ENCODE data around the gene KIRREL2.

The KIRREL2 gene

DNA sequence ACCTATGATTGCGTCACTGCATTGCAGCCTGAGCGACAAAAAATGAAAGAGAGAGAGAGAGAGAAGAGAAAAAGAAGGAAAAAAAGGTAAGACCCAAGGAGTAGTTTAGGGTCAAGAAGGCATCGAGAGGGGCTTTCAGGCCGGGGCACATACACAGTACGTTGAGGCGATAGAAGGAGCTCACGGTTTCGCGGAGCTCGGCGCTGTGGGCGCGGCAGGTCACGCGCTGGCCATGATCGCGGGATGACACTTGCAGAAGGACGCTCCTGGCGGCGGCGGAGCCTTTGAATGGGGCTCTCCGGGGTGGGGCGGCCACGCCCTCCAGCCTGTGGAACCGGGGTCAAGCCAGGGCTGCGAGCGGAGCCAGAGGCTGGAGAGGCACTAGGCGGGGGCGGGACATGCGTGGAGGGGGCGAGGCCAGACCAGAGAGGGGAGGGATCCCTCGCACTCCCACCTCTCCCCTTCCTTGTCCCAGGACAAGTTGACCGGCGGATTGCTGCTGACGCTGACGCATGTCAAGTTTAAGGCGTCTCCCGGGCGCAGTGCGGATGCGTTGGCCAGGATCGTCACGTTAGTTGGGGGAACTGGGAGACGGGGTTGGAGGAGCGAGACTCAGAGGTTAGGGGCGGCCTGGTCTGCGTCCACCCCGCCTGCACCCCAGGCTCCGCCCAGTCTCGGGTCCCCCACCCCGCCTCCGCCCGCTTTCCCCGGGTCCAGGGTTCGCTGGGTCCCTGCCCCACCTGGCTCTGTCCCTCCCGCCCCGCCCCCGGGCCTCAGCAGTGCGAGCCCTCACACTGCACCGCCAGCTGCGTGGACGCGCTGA is 11.3 kb upstream of the KIRREL2 start:
- DNase-seq, result no peak

DNA sequence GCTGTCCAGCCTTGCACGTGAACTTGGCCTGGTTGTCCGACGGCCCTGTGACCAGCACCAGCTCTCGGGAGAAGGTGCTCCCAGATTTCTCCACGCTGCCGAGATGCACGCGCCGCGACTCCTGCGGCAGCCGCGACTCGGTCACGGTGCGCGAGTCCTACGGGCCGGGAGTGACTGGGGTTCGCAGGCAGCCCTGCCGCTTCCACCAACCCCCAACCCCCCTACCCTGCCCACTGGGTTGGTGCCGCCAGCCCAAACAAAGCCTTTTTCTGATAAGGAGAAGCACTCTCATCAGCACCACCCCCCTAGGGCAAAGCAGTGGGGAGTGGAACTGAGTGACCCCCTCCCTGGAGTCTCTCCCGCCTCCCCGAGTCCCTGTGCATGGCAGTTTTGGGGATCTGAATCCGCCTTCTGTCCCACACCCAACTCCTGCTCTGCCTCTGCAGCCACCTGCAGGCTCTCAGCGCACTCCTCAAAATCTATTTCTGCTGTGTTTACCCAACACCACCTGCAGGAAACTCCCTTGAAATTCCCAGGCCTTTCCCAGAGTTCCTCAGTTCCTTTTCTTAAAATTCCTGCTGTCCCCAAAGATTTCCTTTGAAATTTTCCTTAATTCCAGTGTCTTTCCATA is 10.6 kb upstream of the KIRREL2 start:
- DNase-seq, result no peak

DNA sequence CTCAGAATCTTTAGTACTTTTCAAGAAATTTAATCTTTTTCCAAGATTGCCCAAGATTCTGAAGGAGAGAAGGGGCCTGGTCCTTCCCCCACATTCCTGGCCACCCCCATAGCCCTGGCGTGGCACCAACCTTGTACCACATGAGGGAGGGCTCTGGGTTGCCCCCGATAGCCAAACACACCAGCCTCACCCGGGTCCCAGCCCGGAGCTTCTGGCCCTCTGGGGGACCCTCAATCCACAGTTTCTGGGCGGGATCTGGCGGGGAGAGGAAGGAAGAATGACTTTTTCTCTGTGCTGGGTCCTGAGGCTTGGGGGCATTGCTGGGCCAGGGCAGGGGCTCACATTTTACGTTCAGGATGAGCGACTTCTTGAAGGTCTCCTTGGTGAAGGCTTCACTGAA is 8.8 kb upstream of the KIRREL2 start:
- DNase-seq, result no peak

DNA sequence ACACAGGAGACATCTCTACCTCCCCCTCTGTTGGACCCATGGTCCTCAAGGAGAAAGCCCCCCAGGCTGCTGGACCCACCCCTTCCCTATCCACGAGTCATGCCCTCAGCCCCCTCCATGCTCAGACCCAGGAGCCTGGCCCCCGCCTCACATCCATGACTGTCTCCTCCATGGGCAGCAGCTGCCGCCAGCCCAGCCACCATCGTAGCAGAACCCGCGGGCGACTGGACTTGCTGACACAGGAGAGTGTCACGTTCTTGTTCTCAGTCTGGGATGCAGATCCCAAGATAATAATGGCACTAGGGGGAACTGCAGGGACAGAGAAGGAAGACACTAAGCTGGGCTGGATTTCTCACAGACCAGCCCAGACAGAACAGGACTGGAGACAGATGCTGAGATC is 8.2 kb upstream of the KIRREL2 start:
- DNase-seq, result no peak

DNA sequence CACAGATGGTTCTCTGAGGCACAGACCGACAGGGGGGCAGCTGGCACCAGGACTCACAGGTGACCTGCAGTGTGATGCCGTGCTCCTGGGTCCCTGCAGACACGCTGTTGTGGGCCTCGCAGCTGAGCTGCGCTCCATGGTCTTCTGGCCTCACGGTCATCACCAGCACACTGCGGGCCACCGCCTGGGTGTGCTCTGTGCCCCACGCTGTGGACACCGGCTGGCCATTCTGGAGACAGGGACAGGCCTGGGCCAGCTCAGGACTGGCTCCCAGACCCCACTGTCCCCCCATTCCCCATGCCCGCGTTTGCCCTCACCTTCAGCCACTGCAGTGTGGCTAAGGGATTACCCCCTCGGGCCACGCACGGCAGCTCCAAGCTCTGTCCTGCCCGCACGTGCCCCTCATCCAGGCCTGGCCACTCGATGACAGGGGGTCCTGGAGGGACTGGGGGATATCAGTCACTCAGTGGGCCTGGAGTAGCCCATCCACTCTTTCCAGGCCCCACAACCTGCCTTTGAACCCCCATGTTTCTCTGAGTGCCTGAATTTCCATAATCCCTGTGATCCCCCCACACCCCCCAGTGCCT is 7.7 kb upstream of the KIRREL2 start:
- DNase-seq, result no peak

DNA sequence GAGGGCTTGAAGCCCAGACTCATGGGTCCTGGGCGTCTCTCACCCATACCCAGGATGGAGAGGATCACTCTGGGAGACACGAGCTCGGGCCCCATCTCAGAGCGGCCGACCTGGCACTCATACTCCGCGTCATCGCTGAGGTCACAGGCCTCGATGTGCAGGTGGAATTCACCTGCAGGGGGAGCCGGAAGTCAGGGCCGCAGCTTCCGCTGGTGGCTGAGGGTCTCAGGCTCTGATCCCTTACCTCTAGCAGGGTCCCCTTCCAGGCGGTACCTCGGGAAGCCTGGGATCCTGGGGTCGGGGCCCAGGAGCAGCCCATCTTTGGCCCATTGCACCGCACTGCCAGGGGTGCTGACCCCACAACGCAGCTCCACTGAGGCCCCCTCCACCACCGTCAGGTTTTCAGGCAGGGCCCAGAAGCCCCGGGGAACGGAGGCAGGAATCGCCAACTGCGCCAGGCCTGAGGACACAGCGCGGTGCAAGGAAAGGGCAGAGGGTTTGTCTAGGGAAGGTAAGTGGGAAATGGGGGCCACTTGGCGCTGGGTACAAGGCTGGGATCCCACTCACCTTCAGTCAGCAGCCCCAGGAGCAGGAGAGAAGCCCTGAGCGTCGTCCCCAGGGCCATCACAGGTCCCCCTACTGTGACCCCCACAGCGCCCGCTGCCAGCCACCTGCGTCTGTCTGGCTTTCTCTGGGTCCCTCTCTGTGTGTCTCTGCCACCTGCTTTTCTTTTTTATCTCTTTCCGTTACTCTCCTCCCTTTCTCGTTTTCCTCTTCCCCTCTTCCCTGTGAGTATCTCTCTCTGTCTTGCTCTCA is 5.3 kb upstream of the KIRREL2 start:
- DNase-seq, result no peak

DNA sequence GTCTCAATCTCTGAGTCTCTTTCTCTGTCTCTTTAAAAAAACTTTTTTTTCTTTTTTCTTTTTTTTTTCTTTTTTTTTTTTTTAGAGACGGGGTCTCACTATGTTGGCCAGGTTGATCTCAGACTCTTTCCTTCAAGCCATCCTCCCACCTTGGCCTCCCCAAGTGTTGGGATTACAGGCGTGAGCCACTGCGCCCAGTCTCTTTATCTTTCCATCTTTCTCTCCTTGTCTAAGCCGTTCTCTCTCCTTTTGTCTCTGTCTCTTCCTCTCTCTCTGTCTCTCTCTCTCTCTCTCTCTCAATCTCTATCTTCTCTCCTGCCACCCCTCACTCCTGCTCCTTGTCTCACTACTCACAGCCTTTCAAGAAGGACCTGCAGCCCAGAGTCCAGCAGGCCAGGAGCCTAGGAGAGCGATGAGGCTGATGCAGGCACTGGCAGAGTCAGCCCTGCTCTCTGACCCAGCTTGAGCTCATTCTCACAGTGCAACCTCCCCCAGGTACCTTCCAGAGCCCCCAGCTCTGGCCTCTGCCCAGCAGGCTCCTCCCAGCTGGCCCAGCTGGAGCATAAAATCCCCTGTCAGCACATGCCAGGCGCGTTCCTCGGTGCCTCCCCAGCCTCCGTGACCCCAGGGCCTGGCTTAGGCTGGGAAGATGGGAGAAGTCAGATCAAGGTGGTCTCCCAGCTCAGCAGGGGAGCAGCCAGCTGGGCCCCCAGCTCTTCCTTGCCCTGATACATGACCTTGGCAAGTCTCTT is 4.5 kb upstream of the KIRREL2 start, which contains the start of gene NPHS1:
TSS of gene NPHS1 (minus strand) at position 476 of the 752 bp plus-strand sequence. CDS start 667 bp downstream, outside the sequence.
- DNase-seq, result no peak

DNA sequence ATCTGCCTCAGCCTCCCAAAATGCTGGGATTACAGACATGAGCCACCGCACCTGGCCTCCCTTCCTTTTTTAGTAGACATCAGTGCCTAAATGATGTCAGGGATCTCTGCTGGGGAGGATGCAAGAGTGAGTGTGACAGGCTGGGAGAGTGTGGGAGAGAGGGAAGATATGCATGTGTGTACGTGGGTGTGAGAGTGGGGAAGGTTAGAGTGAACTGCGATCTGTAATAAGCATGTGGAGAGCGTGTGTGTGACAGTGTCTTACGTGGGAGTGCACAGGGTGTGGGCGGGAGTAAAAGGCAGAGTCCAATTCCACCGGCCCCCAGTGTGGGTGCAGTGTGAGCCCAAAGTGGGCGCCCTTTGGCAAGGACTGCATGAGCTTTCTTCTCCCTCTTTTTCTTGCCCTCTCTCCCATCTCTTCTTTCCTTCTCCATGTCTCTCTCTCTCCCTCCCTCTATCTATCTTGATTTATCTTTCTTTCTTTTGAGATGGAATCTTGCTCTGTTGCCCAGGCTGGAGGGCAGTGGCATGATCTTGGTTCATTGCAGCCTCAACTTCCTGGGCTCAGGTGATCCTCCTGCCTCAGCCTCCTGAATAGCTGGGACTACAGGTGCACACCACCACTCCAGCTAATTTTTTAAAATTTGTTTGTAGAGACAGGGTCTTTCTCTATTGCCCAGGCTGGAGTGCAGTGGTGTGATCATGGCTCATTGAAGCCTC is 3.5 kb upstream of the KIRREL2 start:
- DNase-seq, result peak in 1 of 2 experiments; percentile 25

DNA sequence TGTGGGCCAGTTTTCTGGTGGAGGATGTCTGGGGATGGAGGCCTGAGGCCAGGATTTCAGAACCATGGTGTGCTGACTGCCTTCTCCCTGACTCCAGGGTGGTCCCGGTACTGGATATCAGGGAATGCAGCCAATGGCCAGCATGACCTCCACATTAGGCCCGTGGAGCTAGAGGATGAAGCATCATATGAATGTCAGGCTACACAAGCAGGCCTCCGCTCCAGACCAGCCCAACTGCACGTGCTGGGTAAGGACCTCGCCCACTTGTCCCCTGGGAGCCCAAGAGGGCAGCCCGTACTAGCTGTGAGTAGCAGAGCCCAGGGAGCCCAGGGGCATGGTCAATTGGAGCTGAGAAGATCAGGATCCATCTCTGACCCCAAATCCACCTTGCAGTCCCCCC is 1.6 kb downstream of the KIRREL2 start:
- DNase-seq, result no peak

DNA sequence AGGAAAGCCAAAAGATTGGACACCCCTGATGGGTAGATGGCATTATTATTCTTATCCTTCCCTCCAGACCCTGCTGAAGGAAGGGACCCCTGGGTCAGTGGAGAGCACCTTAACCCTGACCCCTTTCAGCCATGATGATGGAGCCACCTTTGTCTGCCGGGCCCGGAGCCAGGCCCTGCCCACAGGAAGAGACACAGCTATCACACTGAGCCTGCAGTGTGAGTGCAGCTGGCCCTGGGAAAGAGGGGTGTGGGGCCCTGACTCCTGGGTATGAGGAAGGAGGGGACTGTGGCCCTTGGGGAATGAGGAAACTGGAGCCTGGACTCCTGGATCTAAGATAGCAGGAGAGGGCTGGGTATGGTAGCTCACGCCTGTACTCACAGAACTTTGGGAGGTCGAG is 2.7 kb downstream of the KIRREL2 start:
- no peak for DNase-seq

DNA sequence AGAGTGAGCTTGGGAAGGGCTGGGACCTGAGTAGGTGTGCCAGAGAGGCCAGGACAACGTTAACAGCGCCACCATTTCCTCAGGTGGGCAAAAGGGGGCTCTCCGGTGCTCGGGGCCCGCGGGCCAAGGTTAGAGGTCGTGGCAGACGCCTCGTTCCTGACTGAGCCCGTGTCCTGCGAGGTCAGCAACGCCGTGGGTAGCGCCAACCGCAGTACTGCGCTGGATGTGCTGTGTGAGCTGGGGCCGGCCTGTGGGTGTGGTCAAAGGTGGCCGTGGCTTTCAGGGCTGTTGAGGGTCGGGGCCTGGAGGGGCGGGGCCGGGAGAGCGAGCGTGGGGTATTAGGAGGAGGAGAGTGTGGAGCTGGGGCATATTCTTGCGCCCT is 3.7 kb downstream of the KIRREL2 start:
- DNase-seq, result no peak

DNA sequence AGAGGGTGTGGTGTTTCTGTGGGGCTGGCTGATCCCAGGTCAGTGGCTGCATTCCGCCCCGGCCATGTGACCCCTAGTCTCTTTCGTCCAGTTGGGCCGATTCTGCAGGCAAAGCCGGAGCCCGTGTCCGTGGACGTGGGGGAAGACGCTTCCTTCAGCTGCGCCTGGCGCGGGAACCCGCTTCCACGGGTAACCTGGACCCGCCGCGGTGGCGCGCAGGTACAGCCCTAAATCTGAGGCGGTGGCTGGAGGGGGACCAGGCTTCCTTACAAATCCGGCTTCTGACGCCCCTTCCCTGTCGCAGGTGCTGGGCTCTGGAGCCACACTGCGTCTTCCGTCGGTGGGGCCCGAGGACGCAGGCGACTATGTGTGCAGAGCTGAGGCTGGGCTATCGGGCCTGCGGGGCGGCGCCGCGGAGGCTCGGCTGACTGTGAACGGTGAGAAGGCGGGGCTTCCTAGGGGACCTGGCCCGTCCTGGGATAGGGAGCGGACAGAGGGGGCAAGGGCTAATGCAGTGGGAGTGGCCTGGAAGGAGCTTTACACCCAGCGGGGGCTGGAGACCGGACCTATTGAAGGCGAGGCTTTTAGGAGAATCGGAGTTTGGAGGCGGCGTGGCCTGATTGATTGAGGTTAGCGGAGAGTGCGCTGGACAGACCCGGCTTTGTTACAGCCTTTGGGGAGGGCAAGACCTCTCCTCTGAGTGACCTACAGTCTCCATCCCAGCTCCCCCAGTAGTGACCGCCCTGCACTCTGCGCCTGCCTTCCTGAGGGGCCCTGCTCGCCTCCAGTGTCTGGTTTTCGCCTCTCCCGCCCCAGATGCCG is 4.3 kb downstream of the KIRREL2 start:
- DNase-seq, result no peak

DNA sequence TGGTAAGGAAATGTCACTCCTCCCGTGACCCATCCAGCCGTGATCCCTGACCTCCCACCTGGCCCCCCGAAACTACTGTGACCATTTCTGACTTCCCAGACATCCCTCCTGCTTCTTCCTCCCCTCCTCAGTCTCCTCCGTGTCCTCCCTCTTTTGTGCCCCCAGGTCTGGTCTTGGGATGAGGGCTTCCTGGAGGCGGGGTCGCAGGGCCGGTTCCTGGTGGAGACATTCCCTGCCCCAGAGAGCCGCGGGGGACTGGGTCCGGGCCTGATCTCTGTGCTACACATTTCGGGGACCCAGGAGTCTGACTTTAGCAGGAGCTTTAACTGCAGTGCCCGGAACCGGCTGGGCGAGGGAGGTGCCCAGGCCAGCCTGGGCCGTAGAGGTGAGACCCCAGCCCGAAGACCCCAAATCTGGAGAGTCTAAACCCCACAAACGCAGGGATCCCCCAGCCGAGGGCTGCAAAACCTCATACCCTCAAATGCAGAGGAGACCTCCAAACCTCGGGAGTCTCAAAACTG is 5.0 kb downstream of the KIRREL2 start:
- no peak for DNase-seq

DNA sequence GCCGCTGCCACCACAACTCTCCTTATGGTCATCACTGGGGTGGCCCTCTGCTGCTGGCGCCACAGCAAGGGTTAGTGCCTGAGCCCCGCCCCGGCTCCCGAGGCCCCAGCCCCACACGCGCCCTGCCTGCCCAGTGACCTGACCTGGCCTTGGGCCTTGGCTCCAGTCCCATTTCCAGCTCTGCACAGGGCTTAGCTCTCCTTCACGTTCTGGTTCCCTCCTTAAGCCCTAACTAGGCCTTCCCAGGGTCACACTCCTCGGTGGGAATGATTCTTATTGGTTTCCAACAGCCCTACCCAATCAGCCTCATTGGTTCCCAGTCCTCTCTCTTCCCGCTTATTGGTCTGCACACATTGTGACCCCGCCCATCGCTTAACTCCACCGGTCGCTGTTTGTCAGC is 5.8 kb downstream of the KIRREL2 start:
- DNase-seq, result no peak

DNA sequence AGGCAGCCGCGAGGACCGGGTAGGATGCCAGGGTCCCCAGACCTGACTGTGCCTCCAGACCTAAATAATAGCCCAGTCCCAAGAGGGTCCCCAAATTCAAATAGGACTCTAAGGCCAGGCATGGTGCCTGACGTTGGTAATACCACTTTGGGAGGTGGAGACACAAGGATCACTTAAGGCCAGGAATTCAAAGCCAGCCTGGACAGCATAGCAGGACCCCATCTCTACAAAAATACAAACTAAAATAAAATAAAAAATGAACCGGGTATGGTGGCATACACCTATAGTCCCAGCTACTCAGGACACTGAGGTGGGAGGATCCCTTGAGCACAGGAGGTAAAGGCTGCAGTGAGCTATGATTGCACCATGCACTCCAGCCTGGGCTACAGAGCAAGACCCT is 6.3 kb downstream of the KIRREL2 start:
- DNase-seq, result no peak

DNA sequence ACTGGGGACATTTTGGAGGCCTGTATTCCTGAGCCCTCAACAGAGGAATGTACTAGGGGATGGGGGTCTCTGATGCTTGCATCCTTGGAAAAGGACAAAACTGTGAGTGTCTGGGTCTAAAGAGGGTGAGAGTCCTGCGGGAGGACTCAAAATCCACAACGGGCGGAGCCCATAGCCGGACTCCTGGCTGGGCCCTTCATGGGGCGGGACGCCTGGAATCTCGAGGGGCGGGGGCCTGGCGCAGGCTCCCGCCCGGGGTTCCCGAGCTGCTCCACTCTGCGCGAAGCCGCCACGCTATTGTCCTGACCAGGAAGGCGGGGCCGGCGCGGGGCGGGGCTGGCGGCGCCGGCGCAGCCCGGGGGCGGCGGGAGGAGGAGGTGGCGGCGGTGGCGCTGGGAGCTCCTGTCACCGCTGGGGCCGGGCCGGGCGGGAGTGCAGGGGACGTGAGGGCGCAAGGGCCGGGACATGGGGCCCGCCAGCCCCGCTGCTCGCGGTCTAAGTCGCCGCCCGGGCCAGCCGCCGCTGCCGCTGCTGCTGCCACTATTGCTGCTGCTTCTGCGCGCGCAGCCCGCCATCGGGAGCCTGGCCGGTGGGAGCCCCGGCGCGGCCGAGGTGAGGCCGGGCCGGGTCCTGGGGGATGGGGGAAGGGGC is 11.6 kb downstream of the KIRREL2 start, which contains the start of gene APLP1:
TSS of gene APLP1 (plus strand) at position 403 of the 651 bp plus-strand sequence. CDS start at position 466, 63 bp downstream.
- DNase-seq, result peak; percentile 73 to 77

DNA sequence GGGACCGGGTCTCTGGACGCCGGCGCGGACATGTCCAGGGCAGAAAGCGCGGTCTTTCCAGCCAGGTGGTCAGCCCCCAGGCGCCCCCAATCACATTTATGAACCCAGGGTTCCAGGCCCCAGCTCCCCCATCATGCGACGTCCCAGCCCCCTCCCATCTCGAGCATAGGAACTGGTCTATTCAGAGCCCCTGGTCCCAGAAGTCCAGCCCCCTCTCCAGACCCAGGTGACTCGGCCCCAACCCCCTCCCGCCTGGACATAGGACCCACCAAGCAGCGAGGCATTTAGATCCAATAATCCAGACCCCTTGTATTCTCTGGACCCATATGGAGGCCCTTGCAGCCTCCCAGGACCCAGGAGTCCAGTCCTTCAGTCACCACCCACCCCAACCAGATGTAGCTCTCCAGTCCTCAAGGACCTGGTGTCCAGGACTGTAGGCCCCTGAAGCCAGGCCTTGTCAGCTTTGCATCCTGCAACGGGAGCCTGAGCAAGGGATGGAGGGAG is 12.2 kb downstream of the KIRREL2 start:
- no peak for DNase-seq

DNA sequence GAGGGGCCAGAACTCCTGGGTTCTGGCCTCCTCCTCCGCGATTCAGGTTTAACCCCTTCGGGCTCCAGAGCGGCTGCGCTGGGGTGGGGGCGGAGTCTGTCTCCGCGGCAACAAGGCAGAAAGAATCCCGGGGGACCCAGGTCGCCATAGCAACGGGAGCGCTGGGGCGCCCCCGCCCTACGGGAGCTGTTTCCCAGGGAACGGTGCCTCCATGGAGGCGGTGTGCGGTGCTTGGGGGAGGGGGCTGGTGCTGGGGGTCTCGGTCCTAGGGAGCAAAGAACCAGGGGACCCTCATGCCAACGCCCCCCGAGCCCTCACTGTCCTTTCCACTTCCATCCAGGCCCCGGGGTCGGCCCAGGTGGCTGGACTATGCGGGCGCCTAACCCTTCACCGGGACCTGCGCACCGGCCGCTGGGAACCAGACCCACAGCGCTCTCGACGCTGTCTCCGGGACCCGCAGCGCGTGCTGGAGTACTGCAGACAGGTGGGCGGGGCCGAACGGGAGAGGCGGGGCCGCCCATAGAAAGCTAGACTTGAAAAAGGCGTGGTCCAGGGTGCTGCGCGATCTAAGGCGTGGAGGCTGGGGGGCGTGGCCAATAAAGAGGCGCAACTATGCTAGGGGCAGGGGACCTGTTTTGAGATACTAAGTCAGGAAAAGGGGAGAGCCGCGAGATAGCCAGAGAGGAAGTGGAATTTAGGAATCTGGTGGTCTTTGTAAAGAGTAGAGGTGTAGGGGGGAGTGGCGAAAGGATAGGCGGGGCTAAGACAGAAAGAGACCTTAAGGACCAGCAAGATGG is 12.8 kb downstream of the KIRREL2 start:
- DNase-seq, result peak; percentile 75 to 85
